GM12873 (cell line): ENCODE data around the gene DPYSL4.

Experiments used
- TF ChIP-seq, protein P1 (sequence below): IDR thresholded peaks from 2 replicates; pipeline ENCODE4 v1.5.1; 2012; ENCODE audit warnings: low read depth, mild to moderate bottlenecking, moderate library complexity, low read length, control low read depth; ENCODE audit not compliant: insufficient read depth; ENCODE audit errors: missing control alignments

Gene DPYSL4

DNA sequence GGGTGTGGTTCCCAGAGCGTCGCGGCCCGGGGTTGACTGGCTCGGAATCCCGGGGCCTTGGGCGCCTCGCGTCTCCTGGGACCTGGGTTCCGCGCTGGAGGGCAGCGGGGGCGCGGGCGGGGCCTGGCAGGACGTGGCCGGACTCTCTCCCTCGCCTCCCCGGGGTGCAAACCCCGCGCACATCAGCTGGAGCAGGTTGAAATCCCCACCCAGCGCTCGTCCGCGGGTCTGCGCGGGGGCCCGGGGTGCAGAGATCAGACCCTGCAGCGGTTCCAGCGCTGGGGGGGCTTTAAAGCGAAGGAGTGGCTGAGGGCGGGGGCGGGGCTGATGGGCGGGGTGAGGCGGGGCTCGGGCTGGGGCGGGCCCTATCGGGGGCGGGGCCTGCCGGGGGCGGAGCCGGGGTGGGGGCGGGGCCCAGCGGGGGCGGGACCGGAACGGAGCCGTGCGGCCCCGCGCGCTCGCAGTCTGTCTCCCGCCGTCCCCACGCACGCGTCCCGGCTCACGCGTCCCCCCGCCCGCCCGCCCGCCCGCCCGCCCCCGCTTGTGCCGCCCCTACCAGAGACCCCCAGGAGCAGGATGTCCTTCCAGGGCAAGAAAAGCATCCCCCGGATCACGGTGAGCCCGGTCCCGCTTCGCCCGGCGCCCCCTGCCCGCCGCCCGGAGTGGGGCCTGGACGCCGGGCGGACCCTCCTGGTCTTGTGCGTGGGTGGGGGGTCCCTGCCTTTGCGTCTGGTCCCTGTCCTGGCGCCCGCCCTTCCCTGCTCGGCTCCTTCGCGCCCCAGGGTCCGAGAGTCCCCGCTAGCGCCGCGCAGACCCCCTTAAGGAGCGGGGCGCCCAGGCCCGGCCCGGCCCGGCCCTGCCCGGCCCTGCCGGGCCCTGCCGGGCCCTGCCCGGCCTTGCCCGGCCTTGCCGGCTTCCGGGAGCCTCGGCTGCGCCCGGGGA is at the start of gene DPYSL4:
Gene DPYSL4 (plus strand): TSS at position 461 of the 942 bp plus-strand sequence. CDS start 116 bp downstream, at position 577.
- TF ChIP-seq, protein P1, sequence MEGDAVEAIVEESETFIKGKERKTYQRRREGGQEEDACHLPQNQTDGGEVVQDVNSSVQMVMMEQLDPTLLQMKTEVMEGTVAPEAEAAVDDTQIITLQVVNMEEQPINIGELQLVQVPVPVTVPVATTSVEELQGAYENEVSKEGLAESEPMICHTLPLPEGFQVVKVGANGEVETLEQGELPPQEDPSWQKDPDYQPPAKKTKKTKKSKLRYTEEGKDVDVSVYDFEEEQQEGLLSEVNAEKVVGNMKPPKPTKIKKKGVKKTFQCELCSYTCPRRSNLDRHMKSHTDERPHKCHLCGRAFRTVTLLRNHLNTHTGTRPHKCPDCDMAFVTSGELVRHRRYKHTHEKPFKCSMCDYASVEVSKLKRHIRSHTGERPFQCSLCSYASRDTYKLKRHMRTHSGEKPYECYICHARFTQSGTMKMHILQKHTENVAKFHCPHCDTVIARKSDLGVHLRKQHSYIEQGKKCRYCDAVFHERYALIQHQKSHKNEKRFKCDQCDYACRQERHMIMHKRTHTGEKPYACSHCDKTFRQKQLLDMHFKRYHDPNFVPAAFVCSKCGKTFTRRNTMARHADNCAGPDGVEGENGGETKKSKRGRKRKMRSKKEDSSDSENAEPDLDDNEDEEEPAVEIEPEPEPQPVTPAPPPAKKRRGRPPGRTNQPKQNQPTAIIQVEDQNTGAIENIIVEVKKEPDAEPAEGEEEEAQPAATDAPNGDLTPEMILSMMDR: no peak

DNA sequence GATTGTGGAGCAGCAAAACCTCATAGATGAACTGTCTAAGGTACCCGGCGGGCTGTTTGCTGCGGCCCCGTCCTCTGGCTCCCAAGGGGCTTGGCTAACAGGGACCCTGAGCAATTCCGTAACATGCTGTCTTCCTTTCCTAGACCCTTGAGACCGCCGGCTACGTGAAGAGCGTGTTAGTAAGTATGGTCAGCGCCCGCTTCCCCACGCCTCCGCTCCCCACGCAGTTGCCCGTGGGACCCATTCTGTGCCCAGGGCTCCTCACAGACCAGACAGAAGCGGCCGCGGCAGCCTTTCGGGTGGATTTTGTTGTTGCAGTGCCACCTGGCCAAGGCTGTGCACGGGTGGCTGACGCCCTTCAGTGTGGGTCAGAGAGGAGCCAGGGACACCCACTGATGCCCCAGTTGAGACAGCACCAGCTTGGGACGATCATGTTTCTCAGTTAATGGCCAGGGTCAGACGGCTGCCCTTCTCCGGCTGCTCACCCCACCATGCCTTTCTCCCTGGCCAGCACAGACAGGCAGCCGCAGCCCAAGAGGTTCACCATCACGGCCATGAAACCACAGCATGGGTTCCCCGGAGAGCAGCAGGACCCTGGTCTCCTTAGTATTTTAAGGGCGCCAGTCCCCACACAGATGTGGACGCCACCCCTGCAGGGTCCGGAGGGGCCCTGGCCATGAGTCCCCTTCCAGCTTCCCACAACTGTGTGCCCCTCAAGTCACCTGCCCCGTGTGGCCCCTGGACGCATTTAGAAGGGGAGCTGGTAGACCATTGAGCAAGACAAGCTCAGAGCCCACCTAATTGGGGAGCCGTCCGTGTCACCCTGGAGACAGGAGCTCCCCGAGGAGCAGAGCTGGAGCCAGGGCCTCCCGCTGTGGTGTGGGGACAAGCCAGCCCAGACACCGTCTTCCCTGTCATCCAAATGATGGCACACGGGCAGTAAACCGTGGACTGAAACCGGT is 49.4 kb upstream of the DPYSL4 start:
- TF ChIP-seq, protein P1: no peak

DNA sequence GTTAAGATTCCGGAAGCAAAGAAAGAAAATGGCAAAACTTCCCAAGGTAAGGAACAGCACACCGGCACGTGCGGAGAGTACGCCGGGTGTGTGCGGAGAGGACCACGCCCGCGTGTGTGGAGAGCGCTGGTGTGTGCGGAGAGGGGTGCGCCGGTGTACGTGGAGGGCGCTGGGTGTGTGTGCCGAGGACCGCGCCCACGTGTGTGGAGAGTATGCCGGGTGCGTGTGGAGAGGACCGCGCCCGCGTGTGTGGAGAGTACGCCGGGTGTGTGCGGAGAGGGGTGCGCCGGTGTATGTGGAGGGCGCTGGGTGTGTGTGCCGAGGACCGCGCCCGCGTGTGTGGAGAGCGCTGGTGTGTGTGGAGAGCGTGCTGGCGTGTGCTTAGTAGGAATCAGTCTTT is 48.6 kb upstream of the DPYSL4 start:
- TF ChIP-seq, protein P1: no peak

DNA sequence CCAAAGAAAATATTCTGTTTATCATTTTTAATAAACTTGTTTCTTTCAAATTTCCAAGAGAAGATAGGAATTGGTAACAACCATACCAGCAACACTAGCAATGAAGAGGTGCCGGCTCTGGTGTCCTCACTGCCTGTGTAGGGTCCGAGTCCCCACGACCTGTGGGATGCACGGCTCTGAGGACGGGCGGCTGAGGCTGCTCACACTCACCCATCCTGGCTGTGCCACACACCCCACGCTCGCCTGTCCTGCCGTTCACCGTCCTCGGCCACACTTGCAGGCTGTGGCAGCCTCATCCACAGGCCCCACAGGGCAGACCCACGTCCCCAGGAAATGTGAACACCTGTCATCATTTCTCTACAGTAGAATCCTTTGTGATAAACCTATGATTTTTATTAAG is 48.2 kb upstream of the DPYSL4 start:
- TF ChIP-seq, protein P1: no peak

DNA sequence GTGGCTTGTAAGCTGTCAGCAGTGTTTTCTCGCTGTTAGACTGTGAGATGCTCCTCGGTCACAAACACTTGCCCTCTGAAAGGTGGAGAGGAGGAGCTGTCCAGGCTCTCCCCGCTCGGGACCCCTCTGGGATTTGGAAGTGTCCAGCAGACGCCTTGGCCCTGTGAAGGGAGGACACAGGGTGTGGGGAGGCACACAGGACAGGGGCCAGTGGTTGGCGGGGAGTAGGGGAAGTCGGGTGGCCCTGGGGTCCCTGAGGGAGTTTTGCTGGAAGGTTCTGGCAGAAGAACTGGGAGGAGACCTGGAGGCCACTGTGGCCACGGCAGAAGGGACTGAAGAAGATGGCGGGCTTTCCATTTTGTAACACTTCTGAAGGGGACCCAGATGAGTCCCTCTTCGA is 47.2 kb upstream of the DPYSL4 start:
- TF ChIP-seq, protein P1: no peak

DNA sequence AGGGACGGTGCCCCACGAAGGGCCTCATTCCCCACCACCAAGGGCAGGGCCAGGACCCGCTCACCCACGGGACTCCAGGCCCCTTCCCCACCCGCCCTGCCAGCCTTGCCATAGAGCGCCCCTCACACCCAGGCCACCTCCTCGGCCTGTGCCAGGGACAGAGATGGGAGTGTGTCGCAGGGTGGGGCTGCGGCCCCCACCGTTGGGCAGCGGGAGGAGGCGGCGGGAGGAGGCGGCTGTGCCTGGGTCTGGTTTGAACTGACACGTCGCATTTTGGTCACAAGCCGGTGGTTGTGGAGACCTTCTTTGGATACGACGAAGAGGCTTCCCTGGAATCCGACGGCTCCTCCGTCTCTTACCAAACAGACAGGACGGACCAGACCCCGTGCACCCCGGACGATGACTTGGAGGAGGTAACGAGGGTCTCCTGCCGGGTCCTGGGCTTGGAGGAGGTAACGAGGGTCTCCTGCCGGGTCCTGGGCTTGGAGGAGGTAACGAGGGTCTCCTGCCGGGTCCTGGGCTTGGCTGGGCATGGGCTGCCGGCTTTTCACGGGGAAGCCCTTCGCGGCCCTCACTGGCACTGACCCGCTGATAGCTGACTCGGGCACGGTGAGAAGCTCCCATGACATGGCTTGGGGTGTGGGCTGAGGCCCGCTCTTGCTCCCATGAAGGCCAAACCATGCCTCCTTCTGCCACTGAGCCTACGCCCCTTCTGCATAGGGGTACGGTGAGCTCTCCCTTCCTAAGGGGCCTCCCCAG is 46.4 kb upstream of the DPYSL4 start:
- TF ChIP-seq, protein P1: no peak
